Measurements from ENCODE around the gene TOP1.

DNA sequence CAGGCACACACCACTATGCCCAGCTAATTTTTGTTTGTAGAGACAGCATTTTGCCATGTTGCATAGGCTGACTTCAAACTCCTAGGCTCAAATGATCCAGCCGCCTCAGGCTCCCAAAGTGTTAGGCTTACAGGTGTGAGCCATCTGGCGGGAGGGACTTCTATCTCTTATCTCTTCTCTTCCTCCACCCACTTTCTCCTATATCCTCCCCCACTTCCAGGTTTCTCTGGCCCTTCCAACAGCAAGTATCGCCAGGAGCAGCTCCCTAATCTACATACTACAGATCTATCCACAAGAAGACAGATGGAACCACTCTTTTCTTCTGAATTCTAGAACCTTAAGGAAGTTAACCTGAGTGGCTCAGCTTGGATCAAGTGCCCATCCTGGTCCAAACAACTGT is 5.1 kb upstream of the TOP1 start:
- TF ChIP-seq POLR2A (IDR thresholded peaks at IDR 0.05) = no peak
- TF ChIP-seq CTCF (IDR thresholded peaks at IDR 0.05 in 4 of 5, conservative IDR thresholded peaks at IDR 0.05 in 1 of 5) = no peak
